AML-193 (cell line): ENCODE results near the gene NT5DC1.

Experiments used
- DNase-seq, 2 experiments: peaks; one replicate each; lab custom pipeline; 2025; lab: John Stamatoyannopoulos, UW

Gene NT5DC1

DNA sequence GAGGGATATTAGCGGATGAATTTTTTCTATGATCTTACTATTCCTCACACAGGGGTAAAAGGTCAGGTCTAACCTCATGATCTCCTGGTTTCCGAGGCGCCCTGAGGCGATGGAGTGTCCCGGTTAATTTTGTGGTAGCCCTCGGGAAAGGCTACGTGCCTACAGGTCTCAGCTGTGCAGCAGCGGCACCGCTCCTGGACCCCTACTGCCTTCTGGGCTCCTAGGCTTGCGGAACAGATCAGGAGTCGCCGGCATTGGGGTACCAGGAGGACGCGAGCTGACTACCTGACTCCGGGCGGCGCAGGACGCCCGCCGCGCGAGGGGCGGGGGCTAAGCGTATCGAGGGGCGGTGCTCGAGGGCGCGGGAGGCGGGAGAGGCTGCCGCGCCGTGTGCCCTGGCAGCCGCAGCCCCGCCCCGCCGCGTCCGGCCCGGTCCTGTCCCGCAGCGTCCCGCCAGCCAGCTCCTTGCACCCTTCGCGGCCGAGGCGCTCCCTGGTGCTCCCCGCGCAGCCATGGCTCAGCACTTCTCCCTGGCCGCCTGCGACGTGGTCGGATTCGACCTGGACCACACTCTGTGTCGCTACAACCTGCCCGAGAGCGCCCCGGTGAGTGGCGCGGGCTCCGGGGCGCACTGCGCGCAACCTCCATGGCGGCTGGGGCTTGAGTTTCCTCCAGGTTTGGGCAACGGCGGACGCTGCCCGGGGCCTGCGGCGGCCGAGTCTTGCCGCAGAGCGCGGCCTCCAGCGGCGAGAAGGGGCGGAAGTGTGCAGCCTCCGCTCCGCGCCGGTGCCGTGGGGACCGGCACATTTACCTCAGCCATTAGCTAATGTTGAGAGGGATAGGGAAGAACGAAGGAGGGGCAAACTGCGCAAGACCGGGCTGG lies at the start of gene NT5DC1:
Gene NT5DC1 (plus strand): TSS at position 435 of the 883 bp plus-strand sequence. CDS start 78 bp downstream, at position 513.
- DNase-seq = peak; percentile 87 to 88

DNA sequence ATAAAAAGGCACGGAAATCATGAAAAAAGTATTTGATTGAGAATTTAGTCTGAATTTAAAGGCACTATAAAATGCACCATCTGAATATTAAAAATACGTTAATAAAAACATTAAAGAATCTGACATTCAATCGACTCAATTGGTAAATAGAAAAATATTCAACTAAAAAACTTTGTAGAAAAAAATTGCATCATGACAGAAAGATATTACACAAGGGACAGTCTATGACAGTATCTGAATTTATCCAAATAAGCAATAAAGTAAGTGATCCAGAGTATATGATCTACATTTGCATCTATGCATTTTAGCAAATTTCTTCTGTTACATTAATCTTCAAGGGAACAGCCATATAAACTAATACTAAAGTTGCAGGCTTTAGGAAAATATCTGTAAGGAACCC lies 49.4 kb upstream of the NT5DC1 start:
- no peak for DNase-seq

DNA sequence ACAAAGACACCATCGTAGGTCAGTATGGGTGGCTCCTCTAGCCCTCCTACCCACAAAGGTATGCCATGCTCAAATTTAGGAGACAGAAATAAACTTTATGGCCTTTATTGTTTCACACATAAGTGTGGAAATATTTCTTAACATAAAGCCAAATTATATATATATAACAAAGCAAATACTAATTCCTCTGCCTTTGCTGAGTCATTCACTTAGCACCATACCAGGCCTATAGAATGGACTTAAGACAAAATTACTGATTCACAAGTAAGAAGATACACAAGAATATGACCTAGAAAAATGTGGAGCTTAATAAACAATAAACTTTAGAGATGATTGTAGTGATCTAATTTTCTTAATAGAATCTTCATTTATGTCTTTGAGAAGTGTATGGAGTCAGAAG lies 45.1 kb upstream of the NT5DC1 start:
- DNase-seq = no peak

DNA sequence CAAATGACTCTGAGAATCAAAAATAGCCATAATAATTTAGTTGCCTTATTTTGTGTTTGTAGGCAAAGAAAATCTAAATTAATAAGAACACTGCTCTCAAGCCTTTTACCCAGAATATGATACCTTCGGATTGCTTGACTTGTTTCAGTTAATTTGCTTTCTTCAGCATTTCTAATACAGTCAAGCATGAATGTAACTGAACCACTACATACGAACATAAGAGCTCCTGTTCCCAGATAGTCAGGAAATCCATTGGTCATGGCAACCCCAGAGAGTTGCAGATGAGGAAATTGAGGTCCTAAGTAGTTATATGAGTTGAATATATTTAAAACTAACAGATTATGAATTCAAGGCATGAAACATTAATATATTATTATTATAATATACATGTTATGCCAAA lies 42.9 kb upstream of the NT5DC1 start:
- DNase-seq = no peak

DNA sequence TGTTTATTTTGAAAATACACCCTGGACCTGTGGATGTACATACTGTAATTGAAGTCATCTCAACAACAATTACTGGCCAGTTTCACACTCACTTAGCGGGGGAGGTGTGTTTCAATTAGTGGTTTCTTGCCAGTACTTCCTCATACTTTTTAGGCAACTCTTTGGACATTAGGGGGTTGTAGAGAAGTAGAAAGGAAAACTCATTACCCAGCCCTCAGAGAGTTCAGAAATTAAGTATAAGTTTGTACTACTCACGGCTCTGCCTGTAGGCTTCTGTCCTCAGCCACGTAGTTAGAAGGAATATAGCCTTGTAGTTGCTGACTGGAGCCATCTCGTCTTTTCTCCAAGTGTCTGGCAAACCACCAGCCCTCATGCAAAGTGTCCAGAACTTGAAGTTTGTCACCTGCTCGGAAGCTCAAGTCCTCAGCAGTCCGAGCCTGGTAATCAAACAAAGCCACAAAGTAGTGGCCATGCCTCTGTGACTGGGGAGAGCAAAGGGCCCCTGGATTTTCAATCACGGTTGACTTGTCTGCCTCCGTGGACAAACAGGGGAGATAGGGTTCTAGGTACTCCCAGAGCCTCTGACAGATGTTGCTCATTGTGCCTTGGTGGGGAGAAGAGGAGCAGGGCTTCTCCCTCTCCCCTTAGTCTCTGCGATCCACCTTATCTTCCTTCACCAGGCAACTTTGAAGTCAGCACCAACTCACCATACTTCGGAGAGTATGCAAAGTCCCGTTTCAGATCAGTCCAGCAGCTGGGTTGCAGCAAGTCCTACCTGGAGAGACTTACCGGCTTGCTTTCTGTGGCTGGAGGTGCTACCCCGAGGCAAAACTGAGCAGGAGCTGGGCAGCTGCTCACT lies 40.7 kb upstream of the NT5DC1 start:
- DNase-seq = peak; percentile 56 to 71

DNA sequence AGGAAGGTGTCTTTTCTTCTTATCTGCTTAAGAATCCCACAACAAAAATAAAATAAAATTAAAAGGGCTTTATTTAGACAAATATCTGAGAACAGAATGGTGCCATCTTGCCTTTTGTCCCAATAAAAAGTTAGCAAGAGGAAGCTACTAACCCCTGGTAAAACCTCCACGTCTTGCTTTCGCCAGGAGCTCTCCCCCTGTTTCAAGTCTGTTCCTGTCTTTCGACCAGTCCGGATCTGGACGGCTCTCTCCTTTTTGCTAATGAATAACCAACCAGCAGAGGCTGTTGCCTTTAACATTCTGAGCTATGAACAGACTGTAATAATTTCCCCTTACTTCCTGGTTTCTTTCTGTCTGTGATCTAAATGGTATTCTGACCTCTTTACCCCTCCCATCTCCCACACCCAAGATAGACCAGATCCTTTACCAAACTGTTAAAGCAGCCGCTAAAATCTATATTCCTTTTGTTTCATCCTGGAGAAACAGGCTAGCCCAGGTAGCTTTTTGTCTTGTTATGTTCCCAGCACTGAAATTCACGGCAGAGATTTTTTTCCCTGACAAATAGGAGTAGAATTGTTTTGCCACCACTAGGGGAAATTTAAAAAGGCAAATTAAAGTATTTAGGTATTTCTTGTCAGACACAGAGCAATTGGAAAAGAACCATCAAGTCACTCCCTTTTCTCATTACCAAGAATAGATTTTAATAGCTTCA lies 39.9 kb upstream of the NT5DC1 start, which contains the start of gene FRK:
Gene FRK (minus strand): TSS at position 320 of the 712 bp plus-strand sequence. CDS start 580 bp downstream, outside the sequence.
- DNase-seq = no peak

DNA sequence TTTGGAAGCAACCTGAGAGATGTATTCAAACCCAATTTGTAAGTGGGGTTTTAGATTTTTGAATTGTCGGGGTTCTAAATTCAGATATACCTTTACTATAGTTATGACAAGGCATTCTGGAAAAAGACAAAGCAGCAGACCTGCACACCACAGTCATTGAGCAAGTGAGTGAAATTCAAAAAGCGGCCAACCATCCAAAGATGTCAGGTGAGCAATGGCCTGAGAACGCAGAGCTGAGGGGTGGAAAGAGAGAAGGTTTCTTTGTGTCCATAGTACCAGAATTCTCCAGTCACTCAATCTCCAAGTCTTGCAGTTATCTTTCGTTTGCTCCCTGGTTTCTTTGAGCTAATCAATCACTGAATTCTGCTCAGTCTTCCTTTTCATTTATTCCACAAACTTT lies 38.2 kb upstream of the NT5DC1 start:
- no peak for DNase-seq

DNA sequence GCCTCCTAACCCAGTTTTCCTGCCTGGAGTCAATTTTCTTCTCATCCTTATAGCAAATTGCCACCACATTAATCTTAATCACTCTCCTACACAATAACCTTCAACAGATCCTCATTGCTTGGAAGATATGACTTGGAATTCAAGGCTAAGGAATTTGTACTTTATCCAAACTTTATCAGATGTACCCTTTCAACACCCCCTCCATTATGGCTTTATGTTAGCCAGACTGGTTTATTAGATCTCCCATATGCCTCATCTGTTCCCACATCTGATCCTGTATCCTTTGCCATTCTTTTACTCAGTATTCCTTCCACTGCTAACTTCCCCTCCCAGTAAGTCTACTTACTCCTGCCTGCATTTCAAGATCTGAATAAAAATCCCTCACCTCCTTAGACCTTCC lies 36.0 kb upstream of the NT5DC1 start:
- DNase-seq = no peak

DNA sequence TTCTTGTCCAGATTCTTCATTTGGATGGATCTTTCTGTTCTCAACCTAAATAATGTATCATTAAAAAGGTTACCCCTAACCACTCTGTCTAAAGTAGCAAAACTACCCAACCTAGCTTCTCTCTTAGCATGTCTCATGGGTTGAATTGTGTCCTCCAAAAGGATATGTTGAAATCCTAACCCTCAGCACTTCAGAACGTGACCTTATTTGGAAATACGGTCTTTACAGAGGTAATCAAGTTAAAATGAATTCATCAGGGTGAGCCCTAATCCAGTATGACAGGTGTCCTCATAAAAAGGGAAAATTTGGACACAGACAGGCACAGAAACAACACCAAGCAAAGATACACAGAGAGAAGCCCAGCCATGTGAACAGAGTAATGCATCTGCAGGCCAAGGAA lies 33.9 kb upstream of the NT5DC1 start:
- DNase-seq = no peak

DNA sequence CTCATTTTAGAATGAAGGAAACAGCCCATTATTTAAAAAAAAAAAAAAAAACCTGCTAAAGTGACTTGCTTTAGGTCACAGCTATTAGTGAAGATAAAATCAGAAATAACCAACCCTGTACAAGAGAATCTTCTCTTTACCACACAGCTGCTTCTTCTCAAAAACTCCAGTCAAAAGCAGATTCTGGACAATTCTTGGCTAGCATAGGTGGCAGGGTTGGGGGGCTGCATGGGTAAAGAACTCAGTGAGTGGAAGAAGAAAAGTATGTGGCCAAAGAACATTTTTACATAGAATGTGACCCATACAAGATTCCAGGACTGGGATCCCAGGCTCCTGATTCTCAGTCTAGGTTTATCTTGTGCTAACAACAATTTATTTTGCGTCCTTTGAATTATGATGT lies 30.6 kb upstream of the NT5DC1 start:
- DNase-seq = no peak

DNA sequence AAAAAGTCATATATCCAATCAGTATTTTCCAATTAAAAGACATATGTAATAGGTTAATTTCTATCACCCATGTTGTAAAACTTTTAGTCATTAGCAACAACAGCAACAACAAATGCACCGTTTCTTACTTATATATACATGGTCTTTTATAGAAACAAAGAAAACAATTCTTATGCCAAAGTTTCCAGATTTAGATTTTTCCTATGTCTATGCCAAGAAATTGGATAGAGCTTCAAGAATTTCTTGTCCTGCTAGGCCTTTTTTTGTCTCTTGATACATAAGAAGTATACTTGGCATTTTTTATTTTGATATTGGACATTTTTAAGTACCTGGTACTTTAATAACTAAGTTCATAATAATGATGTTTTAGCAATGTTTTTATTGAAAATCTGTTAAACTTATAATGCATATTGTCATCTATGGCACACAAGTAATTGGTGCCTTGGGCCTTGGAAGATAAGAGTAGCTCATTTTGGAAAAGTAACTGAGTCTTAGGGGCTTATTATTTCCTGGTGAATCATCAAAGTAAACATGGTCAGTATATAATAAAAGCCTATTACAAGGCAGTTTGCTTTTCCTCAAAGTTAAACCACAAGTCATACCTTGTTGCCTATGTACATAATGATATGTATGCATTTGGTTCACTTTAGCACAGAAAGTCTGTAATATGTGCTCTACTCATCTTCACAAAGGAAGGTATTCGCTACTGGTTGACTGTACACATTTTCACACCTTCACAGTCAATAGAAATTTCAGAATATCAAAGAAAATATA lies 29.9 kb upstream of the NT5DC1 start:
- DNase-seq = no peak

DNA sequence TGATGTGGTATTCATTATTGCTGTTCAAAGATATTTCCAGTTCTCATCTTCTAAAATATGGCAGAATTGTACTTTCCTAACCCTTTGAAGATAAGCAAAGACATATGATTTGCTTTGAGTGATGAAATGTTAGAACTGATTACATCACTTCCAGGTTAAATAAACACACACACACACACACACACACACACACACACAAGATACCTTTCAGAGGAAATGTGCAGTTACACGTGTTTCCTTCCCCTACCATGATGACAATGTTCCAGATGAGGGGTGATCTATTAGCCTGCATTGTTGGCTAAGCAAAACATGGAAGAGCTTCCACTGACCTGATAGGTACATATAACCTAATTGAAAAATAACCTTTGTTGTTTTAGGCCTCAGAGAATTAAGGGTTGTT lies 28.3 kb upstream of the NT5DC1 start:
- DNase-seq = no peak

DNA sequence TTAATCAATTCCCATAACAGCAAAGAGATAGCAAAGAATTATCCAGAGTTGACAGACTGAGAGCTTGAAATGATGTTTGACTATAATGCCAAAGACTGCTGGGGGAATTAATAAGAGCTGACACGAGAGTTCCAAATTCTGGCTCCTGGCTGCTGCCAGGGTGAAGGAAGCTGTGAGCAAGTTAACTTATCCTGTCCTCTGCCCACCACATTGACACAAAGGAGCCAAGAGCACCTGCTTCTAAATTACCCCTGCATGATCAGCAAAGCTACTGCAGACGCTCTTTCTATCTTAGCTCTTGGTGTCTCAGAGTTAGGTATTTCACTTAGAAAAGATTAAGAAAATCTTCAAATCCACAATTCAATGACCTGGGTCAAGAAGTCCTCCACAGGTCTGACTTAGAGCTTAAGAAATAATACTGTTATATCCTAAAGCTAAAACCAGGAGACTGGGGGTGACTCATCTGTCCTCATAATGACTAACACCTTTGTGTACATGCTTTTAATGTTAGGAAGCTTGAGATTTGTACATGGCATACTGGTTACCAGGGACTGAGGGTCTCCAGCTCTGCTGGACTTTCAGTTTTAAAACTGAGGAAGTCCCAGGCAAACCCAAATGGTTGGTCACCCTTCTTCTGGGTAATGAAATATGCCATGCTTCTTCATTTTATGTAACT lies 26.8 kb upstream of the NT5DC1 start:
- DNase-seq = no peak

DNA sequence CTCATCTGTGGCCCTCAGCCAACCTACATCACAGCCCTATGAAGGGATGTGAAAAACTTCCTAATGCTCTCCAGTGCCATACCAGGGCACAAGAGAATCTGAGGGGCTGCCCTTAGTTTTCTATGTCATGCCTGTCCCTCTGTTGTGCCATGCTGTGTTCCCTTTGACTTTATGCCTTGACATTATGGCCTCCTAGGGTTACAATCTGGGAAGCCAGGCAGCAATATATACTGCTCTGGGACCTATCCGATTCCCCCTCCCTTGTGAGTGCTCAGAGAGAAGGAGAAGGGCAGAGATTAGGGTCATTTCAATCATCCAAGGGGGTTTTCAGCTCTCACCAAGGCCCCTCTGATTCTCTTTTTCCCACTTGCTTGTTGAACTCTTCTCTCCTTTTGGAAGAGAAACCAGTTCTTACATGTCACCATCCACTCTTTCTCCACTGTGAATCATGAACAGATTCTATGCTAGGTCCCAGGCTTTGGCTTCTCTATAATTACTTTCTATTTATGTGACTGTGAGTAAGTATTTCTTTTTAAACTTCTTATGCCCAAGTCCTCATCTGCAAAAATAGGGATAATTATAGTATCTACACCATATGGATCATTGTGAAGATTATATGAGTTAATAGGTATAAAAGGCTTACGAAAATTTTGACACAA lies 25.8 kb upstream of the NT5DC1 start:
- DNase-seq = no peak

DNA sequence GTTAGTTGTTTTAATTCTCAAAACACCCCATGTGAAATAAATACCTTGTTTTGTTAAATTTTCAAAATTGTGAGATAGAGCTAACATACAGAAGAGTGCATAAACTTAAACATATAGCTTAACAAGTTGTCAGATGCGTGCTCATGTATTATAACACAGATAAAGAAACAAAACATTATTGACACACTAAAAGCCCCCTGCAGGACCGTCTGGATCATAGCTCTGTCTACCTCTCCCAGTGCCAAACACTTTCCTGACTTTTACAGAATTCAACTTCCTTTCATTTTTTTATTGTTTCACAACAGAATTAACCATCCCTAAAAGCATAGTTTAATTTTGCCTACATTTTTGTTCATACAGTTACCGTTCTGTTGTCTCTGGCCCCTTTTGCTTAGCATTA lies 22.1 kb upstream of the NT5DC1 start:
- no peak for DNase-seq

DNA sequence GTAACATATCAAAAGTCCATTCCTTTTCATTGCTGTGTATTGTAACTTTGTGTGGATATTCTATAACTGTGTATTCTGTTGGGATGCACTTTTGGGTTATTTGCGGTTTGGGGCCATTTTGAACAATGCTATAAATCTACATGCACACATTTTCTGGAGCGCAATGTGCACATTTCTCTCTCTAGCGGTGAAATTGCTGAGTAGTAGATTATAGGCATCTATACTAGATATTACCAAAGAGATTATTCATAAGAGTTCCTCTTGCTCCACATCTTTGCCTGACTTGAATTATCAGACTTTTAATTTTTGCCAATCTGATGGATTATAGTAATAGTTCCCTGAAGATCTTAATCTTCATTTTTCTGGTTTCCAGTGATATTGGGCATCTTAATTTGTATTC lies 21.7 kb upstream of the NT5DC1 start:
- no peak for DNase-seq

DNA sequence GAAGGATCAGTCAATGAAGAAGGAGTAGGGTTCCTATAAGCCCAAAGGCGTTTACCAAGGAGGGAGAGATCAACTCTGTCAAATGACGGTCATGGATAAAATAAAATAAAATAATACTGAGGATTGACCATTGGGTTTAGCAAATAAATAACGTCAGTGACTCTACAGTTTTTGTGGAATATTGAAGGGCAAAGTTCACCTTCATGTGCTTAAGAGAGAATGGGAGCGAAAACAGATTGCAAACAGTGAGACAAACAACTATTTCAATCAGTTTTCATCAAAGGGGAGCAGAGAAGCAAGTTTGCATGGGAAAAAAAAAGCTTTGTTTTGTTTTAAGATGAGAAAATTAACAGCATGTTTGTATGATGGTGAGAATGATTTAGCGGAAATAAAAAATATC lies 17.6 kb upstream of the NT5DC1 start:
- DNase-seq = no peak

DNA sequence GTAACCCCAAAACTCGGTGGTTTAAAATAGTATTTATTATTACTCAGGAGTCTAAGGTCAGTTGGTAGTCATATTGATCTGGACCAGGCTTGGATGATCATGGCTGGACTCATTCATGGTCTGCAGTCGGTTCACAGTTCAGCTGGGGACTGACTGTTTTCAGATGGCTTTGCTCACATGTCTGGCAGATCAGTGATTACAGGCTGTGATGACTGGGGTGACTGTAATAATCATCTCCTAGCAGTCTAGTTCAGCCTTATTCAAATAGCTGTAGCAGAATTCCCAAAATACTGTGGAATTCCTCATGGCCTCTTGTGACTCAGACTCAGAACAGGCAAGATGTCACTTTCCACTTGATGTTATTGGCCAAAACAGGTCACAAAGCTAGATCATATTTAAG lies 16.4 kb upstream of the NT5DC1 start:
- DNase-seq = no peak

DNA sequence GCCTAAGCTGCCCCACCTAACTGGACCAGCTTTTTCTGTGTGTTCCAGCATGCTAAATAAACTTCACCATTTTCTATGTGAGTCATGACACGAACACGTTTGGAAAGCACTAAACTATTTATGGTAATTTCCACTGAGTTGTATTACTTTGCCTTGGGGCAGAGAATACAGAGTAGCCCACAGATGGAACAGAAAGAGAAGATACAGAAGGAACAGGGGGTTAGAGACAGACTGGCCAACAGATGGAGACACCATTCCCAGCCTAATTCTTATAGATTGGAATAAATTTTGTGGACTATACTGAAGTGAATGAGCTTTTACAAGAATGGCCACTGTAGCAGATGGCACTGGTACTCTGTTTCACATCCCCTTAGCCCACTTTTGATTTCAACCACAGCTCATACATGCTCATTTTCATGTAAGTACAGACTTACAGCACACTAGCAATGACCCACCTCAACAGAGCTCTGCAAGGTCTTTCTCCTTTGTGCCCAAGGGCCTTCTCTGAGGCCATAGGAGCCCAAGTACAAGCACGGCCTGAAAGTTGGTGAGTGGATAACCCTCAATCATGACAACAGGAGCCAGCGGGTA lies 13.1 kb upstream of the NT5DC1 start:
- no peak for DNase-seq

DNA sequence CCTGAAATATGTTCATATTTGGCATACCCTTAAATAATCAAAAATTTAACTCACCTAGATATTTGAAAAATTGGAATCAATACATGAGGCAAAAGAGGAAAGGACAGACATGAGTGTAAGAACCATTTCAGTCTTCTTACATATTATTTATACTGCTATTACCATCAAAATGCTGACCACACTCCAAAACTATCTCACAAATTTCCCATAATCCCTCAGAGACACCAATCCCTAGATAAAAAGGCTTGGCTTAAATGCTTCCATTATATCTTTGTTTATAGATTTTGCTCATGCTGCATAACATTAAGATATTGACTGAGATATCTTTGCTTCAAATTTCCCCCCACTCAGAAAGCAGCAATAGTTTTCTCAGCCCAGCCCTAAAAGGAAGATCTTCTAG lies 11.7 kb upstream of the NT5DC1 start:
- DNase-seq = no peak
